HG02678 (cell line): ENCODE results near the gene MORF4L1.
"Not testable (repeated sequence)": the region's sequence is repeated elsewhere in the genome, so short reads cannot be mapped to it uniquely, and the experiment has no call there.

ENCODE experiments used
- ATAC-seq: cut with Tn5 transposase; IDR thresholded peaks from one replicate; pipeline ENCODE4 v1.9.1; 2021; ENCODE audit warnings: mild to moderate bottlenecking, moderate library complexity; ENCODE audit not compliant: unreplicated experiment

Gene MORF4L1

DNA sequence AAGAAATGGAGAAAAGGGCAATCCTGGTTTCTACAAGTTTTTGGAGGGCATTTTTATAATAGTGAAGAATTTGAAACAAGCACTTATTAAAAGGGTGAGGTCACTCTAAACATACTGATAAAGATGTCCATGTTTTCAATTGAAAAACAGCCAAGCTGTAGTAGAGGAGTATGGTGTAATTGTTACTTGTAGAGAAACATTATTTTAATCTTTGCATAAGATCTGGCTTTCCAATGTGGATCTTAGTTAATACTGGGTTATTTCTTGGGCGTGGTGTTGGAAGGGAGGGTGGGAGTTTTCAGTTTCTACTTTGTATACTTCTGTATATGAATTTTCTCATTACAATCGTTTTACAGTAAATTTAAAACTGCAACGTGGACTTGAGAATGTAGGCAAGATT, 22.8 kb downstream of the MORF4L1 start:
- ATAC-seq: no peak

DNA sequence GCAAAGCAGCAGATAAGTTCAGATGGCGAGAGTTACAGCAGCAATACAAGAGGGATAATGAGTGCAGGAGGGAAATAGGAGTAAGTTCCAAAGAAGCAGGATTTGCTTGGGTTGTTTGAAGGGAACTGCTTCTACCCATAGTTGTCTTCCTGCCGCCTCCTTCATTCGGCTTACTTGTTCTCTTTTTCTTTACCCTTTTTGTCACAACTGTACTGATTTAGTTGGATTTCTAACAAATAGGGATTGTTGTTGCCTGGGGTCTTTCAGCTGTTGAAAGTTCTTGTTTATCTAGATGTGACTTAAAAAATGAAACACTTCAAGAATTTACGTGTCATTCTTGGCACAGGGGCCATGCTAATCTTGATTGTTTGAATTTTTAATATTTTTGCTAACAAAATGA, 25.9 kb downstream of the MORF4L1 start:
- no peak for ATAC-seq

DNA sequence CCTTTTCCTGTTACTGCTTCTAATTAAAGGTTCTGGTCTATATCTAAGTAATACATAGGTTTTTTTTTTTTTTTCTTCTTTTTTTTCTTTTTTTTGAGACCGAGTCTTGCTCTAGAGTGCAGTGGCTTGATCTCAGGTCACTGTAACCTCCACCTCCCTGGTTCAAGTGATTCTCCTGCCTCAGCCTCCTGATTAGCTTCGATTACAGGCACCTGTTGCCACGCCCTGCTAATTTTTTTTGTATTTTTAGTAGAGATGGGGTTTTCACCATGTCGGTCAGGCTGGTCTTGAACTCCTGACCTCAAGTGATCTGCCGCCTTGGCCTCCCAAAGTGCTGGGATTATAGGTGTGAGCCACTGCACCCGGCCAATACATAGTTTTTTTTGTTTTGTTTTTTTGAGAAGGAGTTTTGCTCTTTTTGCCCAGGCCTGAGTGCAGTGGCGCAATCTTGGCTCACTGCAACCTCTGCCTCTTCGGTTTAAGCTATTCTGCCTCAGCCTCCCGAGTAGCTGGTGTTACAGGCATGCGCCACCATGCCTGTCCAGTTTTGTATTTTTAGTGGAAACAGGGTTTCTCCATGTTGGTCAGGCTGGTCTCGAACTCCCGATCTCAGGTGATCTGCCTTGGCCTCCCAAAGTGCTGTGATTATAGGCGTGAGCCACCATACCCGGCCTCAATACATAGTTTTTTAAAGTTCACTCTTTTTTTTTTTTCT, 28.3 kb downstream of the MORF4L1 start:
- not testable (repeated sequence) for ATAC-seq

DNA sequence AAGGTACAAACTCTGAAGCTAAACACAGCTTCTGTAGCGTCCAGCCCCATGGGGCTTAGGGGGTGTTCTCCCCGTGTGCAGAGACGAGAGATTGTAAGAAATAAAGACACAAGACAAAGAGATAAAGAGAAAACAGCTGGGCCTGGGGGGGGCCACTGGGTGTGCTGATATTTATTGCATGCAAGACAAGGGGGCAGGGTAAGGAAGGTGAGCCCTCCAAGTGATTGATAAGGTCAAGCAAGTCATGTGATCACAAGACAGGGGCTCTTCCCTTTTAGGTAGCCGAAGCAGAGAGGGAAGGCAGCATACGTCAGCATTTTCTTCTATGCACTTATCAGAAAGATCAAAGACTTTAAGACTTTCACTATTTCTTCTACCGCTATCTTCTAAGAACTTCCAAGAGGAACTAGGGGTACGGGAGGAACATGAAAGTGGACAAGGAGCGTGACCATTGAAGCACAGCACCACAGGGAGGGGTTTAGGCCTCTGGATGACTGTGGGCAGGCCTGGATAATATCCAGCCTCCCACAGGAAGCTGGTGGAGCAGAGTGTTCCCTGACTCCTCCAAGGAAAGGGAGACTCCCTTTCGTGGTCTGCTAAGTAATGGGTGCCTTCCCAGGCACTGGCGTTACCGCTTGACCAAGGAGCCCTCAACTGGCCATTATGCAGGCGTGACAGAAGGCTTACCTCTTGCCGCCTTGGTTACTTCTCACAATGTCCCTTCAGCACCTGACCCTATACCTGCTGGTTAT, 29.8 kb downstream of the MORF4L1 start:
- ATAC-seq: not testable (repeated sequence)

- ATAC-seq: no peak
These were observed 32.1 kb downstream of the MORF4L1 start for GRCh38 chr15:78904599-78905358.

- ATAC-seq: no peak
These were observed 33.6 kb downstream of the MORF4L1 start for GRCh38 chr15:78906316-78906620.

DNA sequence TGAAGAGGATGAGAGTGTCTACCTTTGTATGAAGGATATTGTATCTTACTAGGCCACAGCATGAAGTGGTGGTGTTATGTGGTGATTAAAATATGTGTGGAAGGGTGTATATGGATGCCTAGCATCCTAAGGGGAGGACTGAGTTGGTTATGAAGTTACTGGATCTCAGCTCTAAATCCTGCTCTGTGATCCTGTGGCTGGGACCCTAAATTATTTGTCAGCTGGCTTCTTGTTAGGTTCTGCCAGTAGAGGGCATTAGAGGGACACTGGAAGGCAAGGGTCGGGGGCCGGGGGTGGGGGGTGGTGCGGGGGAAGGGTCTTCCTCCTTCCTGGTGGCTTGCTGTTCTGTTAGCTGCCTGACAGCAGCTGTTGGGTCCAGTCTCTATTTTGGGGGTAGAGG, 34.9 kb downstream of the MORF4L1 start:
- no peak for ATAC-seq

- no peak for ATAC-seq
These were observed 36.5 kb downstream of the MORF4L1 start for GRCh38 chr15:78909160-78909695.

- no peak for ATAC-seq
These were observed 37.1 kb downstream of the MORF4L1 start for GRCh38 chr15:78909791-78910228.

DNA sequence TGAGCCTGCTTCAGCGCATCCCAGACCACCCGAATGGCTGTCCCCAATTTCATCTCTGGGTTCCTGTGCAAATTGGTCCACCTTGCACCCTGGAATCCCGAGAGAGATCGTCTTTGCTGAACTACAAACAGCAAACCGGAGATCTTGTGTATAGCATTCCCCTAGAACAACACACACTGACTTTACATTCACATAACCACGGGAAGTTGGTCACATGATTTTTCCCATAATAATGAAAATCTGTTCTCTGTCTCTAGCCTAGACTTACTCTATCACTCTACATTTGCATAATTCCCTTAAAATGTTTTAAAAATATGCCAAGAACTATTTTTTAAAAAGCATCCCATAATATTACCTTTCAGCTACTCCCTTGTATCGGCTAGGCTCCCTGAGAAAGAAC, 37.6 kb downstream of the MORF4L1 start:
- ATAC-seq: no peak

DNA sequence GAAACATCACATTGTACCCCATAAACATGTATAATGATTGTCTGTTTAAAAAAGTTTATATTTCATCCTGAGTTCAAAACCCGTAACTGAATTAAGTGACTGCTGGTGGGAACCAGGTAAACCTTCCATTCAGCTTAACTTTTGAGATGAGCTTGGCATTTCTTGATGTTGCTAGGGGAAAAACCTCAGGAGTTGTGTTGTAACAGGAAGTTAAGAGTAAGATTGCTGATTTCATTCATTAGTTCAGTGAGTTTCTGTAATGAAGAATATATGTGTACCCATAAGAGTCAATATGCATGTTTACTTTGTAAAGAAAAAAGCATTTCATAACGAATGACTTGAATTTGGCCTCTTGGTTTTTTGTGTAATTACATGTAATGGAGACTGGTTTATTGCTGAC, 39.6 kb downstream of the MORF4L1 start:
- no peak for ATAC-seq

DNA sequence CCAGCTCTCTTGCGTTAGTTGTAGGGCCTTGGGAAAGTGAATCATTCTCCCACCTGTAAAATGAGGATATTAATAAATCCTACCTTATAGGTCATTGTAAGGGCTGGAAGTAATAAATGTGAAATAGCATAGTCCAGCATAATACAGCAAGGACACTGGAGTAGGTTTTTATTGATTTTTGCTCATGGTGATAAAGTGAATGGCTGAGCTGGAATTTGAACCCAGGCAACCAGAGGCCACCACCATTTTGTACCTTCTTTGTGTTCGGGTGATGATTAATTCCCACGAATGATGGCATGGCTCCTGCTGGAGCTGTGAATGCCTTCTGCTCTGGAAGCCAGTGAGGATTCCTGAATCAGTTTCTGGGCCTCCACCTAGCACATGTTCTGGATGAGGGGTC, 40.3 kb downstream of the MORF4L1 start:
- ATAC-seq: no peak

GRCh38 chr15:78914027-78914764, 41.5 kb downstream of the MORF4L1 start:
- no peak for ATAC-seq

GRCh38 chr15:78915341-78916087, 42.8 kb downstream of the MORF4L1 start:
- no peak for ATAC-seq

DNA sequence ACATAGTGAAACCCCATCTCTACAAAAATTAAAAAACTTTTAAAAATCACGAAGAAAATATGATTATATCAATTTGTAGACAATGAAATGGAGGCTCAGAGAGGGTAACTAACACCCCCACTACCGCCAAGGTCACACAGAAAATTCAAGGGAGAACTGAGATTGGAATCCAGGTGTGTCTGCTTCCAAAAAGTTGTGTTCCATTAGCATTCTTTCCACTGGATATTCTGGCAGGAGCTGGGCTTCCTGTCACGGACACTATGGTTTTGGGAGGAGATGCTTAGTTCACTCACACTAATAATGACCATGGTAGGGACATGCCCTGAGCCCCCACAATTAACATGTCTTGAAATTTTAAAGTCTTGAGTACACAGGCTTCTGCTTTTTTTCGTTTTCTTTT, 43.4 kb downstream of the MORF4L1 start:
- ATAC-seq: no peak

GRCh38 chr15:78917888-78918287, 45.2 kb downstream of the MORF4L1 start:
- no peak for ATAC-seq

GRCh38 chr15:78921517-78921916, 48.8 kb downstream of the MORF4L1 start:
- no peak for ATAC-seq

- ATAC-seq: no peak
These were observed 49.2 kb downstream of the MORF4L1 start for GRCh38 chr15:78921940-78922339.

GRCh38 chr15:78922527-78922926, 49.8 kb downstream of the MORF4L1 start:
- no peak for ATAC-seq

DNA sequence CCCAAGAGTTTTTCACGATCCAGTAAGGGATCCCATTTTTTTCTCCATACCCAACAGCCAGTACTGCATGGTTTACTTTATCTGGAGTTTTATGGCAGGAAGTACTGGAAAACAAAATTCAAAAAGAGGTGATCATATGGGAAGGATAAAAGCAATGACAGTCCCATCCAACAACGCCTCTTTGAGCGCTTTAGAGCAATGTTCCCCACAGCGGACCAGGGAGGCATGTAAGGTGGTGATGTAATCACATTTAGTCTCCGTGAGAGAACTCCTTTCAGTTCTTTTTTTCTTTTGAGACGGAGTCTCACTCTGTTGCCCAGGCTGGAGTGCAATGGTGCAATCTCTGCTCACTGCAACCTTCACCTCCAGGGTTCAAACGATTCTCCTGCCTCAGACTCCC, 50.3 kb downstream of the MORF4L1 start:
- ATAC-seq: no peak
